GM19397 (cell line): ENCODE data around the gene RBBP8NL.

Experiments
- ATAC-seq: cut with Tn5 transposase; IDR thresholded peaks from one replicate; pipeline ENCODE4 v1.9.1; 2021; ENCODE audit warnings: mild to moderate bottlenecking, moderate library complexity; ENCODE audit not compliant: unreplicated experiment

Gene RBBP8NL

DNA sequence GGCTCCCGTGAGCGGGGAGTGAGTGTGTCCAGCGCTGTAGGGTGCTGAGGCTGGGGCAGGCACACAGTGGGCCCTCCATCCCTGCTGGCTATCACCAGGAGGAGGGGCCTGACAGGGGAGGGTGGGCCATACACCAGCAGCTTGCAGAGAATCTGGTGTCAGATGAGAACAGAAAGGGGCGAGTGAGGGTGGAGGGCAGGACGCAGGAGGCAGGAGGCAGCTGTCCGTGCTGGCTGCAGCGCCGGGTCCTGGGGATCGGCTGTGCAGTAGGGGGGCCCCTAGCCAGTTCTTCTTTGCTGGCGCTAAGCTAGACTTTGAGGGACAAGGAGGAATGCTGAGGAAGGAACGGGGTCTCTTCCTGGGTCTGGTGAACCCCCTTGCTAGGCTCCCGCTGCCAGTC is 18.7 kb downstream of the RBBP8NL start:
- ATAC-seq, result no peak

DNA sequence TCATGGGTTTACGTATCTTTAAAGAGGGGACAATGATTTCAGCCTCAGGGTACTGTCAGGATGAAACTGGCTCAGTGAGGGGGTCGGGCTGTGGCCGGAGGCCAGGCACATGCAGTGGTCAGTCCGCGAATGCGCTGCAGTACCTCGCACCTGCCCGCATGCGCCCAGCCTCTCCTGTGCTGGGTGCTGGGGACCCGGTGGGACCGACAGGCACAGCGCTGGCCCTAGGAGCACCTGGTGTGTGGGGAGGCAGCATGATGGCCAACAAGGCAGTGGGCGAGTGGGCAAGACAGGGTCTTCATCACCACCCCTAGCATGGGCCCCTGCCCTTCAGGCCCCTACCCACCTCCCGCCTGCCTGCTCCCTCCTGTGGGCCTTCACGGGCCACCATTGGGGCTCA is 19.3 kb downstream of the RBBP8NL start:
- ATAC-seq, result no peak

DNA sequence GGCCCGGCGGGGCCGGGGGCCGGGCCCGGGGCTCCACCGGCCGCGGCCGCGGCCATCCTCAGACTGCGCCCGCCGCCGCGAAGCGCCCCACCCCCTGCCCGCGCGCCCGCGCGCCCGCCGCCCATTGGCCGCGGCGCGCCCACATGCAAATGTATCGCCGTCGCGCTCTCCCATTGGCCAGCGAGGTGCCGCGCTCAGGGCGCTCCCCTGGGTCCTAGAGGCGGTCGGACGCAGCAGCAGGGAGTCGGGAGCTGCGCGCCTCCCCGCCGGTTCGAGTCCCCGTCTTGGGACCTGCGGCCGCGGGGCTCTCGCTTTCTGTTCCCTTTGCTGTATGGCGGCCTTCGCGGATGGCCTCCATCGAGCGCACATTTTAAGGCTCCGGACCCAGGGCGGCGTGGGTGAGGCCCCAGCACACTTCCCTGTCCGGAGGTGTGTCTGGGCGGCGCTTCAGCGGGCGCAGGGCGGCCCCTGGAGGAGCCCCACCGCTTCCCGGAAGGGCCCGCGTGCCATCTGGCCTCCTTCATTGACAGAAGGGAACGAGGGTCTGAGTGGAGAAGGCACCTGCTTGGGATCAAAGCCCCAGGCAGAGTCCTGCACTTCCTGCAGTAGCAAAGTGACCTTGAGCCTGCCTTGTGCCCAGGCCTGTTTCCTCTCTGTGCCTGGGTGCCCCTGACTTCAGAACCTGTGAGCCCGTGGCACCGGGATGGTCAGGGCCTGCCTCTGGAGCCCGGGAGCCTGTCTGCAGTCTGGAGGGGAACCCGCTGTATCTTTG is 19.9 kb downstream of the RBBP8NL start, which contains the start of gene CABLES2:
Gene CABLES2 (minus strand): TSS at position 65 of the 772 bp plus-strand sequence. CDS start 9 bp downstream, at position 56.
- peak; percentile 84 for ATAC-seq

DNA sequence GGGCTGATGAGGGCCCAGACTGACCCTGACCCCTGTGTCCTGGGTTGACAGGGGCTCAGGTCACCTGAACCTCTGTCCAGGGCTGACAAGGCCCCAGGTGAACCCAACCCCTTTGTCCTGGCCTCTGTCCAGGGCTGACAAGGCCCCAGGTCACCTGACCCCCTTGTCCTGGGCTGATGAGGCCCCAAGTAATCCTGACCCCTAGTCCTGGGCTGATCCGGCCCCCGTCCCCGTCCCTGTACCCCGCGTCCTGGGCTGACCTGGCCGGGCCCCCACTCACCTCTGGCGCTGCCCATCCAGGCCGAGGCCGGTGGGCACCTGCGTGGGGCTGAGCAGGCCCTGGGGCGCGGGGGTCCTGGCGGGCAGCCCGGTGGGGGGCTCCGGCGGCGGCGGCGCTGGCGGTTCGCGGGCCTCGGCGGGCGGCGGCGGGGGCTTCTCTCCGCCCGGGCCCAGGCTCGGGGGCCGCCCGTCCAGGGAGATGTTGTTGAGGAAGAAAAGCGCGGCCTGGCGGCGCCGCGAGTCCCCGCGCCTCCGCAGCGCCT is 20.6 kb downstream of the RBBP8NL start:
- peak; percentile 1 for ATAC-seq

DNA sequence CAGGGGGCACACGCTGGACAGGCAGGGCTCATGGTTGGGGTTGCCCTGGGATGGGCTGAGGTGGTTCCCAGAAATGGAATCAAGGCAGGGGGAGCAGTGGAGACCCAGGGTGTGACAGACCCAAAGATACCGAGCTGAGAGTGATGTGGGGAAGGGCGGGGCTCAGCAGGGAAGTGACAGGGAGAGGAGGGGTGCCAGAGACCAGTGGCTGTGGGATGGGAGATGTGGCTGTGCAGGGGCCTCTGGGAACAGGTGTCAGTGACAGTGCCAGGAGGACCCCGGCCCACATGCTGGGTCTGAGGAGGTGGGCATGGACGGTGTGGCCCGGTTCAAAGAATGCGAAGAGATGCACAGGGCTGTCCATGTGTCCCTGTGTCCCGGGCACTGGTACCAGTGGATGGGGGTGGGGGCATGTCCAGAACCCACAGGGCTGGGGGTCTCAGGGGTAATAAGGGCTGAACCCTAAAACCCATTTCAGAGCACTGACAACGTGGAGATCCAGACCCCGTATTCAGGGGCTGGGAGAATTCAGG is 21.3 kb downstream of the RBBP8NL start:
- no peak for ATAC-seq

DNA sequence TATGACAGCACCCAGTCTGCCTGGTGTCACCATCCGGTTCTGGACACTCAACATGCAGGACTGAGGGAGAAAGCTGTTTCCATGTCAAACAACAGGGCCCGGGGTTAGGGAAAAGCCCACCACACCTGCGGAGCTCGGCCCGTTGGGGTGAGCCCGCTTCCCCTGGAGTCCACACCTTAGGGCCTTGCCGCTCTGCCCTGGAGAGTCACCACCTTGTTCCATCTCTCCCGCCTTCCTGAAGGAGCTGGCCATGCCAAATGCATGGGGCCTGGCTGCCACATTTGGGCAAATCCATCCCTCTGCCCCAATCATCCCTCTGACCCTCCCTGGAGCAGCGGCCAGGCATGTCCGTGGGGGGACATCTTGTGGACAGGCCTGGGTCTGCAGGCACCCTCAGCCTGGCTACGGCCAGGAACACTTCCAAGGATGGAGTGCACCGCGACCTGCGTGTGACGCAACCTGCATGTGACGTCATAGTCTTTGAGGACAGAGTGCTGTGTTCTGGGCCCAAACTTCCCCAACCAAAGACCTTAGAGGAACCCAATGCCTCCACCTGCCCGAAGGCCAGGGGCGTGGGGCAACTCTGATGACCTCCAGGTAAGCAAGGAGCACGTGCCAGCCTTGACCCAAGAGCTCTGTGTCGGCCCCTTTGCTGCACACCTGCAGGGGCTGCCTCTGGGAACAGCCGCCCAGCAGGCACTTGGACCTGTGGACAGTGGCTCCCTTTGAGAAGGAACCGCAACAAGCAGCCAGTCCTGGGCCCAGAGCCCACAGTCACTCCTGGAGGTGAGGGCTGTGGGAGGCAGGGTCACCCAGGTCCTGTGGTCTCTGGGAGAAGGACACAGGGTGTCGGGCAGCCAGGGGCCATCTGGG is 22.0 kb downstream of the RBBP8NL start:
- no peak for ATAC-seq

DNA sequence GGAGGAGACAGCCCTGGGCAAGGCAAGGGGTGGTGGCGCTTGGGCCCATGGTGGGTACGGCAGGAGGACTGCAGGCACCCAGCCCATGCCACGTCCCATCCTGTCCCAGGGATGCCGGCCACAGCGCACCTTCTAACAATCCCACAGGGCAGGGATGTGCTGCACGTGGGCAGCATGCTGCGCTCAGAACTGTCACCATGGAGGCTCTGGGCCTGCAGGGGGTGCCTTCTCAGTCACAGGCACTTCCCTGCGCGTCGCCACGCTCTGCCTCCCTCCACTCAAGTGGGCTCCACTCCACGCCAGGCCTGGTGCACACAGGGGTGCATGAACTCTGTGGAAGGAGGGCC is 22.6 kb downstream of the RBBP8NL start:
- no peak for ATAC-seq

DNA sequence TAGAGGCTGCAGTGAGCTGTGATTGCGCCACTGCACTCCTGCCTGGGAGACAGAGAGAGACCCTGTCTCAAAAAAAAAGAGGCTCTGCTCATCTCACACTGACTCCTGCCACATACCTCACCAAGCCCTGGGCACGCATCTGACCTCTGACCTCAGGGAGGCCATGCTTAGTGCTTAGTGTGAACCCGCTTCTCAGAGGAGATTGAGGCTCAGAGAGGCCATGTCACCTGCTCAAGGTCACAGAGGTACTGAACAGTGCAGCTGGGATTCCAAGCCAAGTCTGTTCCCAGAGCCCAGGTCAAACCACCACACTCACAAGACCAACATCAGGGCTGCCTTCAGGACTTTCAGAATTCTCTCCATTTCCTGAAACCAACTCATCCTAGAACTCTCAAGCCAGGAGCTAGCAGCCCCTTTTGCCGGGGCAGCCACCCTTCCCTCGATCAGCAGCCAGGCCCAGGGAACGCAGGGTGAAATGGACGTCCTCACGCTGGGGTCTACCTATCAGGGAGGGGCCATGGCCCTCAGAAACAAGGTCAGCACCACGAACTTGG is 23.1 kb downstream of the RBBP8NL start:
- no peak for ATAC-seq

DNA sequence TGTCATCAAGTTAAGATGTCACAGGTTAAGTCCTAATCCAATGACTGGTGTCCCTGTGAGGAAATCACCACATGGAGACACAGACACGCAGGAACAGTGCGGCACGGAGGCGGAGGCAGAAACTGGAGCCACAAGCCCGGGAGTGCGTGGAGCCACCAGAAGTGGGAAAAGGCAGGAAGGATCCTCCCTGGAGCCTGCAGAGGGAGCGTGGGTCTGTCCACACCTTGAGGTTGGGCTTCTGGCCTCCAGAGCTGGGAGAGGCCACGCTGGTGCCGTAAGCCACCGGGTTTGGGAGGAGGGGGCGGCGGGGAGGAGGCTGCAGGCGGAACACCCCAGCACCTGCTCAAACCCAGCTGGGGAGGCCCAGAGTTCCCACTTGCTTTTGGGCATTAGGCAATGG is 24.0 kb downstream of the RBBP8NL start:
- no peak for ATAC-seq

DNA sequence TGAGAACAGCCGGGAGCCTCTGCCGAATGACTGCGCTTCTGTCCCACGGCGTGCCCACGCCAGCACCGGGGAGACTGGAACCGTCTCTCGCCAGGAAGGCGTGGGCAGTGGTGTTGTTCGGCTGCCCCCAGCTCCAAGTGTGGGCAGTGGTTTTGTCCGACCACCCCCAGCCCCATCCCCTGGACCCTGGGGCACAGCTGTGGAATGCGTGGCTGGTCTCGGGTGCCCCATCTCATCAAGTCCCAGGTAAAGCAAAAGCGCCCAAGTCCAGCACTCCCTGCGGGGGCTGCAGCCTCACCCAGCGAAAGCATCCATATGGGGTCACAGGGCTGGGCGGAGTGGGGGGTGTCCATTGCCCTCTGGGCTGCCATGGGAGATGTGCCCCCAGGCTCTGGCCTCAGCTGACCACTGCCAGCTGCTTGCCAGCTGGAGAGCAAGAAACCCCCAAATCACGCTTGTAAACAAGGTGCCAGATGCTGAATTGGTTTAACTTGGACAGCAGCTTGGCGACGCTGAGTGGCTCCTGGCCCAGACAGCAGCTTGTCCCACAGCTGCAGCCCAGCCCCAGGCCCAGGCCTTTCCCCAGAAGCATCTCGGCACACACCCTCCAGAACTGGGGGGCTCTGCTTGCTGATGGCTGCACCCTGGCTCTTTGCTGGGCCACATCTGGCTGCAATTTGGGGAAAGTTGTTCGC is 24.7 kb downstream of the RBBP8NL start:
- no peak for ATAC-seq

DNA sequence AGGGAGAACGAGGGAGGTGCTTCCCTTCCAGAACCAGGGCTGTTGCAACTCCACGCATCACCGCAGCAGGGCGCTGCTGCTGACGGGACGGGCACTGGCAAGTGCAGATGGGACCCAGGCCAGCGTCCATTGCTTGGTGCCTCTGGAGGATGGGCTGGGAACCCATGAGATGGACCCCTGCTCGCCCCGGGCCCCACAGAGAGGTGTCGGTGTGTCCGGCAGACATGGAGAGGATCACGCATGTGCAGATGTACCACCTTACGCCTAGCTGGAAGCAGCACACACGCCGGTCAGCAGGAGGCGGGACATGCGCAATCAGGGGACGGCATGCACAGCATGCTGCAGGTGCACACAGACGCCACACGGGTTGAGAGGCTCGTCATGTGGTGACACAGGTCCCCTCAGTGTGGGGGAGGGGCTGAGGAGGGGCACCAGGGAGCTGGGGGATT is 26.0 kb downstream of the RBBP8NL start:
- no peak for ATAC-seq

DNA sequence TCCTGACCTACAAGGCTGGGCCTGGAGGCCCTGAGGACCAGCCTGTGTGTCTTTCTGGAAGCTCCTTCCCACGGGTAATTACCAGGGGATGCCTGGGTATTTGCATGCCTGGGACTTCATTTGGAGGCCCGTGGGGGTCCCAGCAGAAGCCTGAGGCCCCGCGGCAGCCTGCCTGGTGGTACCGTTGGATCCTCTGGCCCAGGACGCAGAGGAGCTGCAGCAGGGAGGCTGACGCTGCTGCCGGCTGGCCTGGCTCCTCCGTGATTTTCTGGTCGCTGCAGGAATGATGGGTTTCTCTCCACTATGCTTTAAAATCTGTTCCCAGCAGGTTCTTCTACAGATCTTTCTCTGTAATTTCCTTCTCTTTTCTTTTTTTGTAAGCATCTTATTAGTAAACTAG is 26.8 kb downstream of the RBBP8NL start:
- no peak for ATAC-seq

DNA sequence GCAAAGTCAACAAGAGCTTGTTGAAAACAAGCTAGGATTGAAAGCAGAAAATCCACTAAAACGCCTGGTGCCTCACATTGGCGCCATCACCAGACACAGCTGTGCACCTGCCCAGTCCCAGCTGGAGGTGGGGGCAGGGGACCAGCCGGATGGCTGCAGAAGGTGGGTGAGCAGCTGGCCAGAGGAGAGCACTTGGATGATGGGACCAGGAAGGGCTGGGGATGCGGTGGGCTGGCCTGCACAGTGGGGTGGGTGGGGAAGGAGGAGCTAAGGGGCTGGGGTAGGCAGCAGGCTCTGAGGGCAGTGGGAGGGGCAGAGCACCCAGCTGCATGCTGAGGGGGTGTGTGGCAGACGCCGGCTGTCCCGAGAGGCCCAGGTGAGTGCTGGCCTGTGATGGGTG is 27.3 kb downstream of the RBBP8NL start:
- no peak for ATAC-seq

DNA sequence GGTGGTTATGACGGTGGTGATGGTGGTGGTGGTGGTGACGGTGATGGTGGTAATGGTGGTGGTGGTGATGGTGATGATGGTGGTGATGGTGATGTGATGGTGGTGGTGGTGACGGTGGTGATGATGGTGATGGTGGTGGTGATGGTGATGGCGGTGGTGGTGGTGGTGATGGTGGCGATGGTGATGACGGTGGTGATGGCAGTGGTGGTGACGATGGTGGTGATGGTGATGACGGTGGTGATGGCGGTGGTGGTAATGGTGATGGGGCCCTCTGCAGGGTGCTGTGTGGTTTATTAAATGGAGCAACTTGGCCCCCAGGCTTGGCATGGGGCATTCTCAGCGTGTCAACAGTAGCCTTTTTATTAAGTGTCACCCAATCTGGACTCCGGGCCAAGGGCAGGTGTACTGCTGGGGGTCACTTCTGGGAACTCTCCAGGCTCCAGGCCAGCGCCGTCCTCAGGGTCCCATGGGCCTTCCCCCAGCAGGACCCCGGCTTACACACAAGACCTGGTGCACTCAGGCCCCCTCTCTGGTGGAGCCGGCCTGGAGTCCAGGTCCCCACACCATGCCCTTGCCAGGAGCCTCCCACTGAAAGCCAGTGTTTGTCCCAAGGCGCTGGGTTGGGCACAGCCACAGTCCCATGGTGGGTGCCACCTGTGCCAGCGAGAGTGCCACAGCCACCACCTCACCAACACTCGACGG is 29.1 kb downstream of the RBBP8NL start:
- ATAC-seq, result no peak

DNA sequence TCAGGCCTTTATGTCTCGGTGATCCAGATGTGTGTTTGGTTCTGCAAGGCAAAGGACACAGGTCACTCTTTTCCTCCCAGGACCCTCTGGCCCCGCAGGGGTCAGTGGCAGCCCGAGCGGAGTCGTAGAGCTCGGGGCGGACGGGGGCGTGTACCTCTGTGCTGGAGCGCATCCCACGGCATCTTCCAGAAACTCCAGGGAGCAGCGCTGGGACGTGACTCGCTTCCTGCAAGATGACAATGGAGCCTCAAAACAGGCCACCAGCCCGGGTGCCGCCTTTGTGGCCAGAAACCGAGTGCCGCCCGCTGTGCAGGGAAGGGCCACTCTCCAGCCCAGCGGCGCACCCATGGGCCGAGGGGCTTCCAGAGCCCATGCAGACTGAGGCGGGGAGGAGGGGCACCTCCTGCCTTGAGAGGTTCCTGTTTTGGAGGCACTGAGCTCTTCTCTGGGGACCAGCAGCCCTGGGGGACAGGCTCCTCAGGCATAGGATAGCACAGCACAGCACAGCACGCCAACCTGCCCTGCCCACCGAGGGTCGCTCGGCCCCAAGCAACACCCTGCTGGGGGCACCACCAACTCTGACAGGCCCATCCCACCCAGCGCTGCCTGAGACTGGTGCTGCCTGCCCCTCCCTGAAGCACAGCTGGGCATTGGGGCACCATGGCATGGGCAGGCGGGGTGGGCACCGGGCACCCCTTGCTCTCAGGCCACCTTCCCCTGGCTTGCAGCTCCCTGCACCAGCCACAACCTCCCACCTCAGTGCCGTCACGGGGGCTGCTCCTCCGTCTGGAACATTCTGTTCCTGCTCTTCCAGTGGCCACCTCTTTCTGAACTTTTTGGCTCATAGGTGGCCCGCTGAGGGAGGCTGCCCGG is 30.7 kb downstream of the RBBP8NL start:
- ATAC-seq, result no peak

DNA sequence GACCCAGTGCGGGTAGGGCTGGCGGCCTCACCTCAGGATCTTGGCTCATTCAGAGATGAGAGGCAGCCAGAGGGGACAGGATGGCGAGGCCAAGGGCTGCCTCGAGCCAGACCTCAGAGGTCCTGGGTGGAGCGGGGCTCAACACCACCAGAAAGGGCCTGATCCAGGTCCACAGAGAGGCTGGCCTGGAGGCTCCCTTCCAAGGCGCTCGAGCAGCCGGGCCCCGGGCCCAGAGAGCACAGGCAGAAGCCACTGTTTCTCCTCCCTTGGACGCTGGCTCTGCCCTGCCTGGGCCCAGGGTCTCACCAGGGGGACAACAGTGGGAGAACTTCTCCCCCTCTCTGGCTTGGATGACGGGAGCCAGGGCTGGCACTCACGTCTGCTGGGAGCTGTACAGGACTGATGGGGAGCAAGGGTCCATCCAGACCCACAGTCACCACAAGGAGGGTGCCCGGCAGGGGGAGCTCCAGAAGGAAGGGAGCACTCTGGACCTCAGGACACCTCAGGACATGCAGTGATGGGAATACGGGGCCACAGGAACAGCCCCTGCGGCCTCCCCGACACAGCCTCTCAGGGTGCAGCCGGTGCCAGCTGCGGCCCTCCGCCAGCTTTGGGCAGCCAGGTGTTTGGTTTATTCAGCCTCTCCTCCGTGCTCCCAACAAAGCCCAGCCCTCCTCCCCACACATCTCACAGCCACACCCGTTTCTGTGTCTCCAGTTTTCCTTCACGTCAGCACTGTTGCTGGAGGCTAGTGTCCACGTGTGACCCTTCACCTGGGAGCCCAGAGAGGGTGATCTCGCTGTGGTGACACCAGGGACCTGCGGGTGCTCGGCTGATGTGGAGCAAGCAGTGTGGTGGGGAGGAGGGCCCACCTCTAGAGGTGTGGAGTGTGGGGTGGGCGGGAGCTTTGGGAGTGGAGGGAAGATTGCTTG is 31.8 kb downstream of the RBBP8NL start:
- ATAC-seq, result no peak

DNA sequence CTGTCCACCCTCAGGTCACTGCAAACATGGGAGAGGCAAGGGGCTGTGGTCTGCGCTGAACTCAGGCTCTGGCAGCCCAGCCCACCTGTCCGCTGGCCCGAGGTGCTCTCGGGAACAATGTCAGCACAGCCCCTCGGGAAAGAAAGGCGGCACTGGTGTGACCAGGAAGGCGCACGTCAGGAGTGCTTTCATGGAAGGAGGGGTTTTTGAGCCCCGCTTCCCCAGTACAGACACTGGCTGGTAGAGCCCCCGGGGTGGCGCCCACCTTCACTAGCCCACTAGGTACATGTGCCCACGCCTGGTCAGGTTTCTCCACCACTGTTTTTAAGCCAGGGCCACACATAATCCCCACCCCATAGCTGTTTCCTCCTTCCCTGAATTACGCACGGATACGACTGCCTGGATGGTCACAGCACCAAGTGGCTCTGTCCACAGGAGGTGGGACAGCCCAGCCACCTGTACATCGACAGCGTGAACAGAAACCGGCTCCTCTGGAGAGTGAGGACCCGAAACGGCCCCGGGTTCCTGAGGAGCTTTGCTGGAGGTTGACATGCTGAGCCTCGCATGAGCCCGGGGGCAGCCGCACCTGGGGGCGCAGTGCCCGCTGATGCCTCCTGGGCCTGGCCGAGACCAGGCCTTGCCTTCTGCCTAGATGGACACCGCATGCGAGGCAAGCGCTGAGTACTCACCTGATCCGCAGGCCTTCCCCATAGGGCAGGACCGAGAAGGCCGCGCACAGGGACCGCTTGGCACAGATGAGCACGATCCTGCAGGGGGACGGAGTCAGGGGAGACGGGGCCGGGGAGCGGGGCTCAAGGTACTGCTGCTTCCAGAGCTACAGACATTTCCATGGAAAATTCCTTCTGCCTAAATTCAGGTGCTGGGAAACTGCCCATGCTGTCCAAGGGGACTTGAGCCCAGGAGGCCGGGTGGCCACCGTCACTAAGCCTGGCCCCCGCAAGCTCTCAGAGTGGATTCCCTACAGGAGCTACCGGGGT is 32.8 kb downstream of the RBBP8NL start:
- no peak for ATAC-seq
